ENCODE data around the gene ATP8A1.

The ATP8A1 gene

DNA sequence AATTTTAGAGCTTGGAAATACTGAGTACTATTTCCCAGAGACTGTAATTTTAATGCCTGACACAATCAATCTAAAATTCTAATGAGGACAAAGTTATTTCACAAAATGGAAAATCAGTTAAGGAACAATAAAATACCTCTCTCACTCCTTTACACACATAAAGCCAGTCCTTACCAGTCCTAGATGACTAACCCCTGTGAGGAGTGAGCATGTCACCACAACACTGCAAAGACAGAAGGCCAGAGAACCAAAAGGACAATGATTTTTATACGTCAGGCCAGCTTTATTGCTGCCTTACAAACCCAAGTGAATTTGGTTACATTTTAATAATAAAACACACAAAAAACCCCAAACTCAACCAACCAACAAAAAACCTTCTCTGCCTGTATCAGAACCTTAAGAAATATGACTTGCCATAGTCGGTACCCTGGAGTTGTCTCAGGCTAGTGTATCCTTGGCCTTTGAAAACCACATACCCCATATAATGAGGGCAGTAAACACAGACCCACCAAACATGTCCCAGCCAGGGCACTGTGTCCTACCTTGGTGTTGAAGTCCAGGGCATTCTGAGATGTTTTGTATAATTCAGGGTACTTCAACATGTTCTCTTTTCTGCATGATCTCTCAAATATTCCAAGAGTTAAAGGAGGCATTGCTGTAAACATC lies 202.0 kb downstream of the ATP8A1 start:
- TF ChIP-seq YY1 (IDR thresholded peaks at IDR 0.05; ENCODE audit: insufficient read depth, insufficient read length): no peak
- no peak for TF ChIP-seq ZNF274 (IDR thresholded peaks at IDR 0.05; ENCODE audit: low read depth, low read length)
- no peak for TF ChIP-seq SUZ12 (IDR thresholded peaks at IDR 0.05; ENCODE audit: extremely low read depth, insufficient read depth, insufficient read length)
- Histone ChIP-seq H3K27me3 (ENCODE audit: insufficient read depth, insufficient read length) (no peaks in the 10 kb centered on the region), H3K9me3 (ENCODE audit: insufficient read depth, low read length) (no peaks in the 10 kb centered on the region), H3K36me3 (ENCODE audit: insufficient read depth, insufficient read length, low read length) (no peaks in the 10 kb centered on the region), H3K4me3 (ENCODE audit: insufficient read length, low read depth) (no peak overlapping the region), H3K9ac (ENCODE audit: insufficient read length, low read depth) (no peak overlapping the region), H3K4me1 (ENCODE audit: insufficient read depth, insufficient read length) (no peaks in the 10 kb centered on the region)
- DNase-seq (ENCODE audit: low read depth, low spot score): no peak

DNA sequence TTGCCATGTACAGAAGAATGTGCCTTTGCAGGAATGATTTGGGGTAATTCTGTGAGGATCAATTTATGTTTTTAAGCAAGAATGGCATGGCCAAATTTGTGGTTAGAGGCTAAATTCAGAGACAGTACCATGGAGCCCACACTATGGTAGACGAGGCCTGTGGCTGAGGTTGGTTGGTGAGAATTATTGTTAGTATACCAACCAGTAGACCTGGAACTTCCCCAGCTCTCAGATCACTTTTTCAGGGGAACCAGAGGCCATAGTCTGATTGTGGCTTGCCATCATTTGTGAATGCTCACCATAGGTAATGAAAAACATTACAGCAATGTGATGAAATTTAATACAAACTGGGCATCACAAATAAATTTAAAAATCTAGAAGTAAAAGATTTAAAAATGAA lies 203.3 kb downstream of the ATP8A1 start:
- DNase-seq (ENCODE audit: low read depth, low spot score): no peak
- no peaks in the 10 kb centered on the region for H3K27me3 ChIP-seq (ENCODE audit: insufficient read depth, insufficient read length)
- H3K36me3 ChIP-seq (ENCODE audit: insufficient read depth, insufficient read length, low read length): no peaks in the 10 kb centered on the region
- H3K9ac ChIP-seq (ENCODE audit: insufficient read length, low read depth): no peak overlapping the region
- no peaks in the 10 kb centered on the region for H3K4me1 ChIP-seq (ENCODE audit: insufficient read depth, insufficient read length)
- H3K9me3 ChIP-seq (ENCODE audit: insufficient read depth, low read length): no peaks in the 10 kb centered on the region
- H3K4me3 ChIP-seq (ENCODE audit: insufficient read length, low read depth): no peak overlapping the region
- TF ChIP-seq ZNF274 (IDR thresholded peaks at IDR 0.05; ENCODE audit: low read depth, low read length): no peak
- TF ChIP-seq YY1 (IDR thresholded peaks at IDR 0.05; ENCODE audit: insufficient read depth, insufficient read length): no peak
- TF ChIP-seq SUZ12 (IDR thresholded peaks at IDR 0.05; ENCODE audit: extremely low read depth, insufficient read depth, insufficient read length): no peak

GRCh38 chr4:42452823-42453222 lies 204.1 kb downstream of the ATP8A1 start:
- H3K9ac ChIP-seq (ENCODE audit: insufficient read length, low read depth): no peak overlapping the region
- H3K27me3 ChIP-seq (ENCODE audit: insufficient read depth, insufficient read length): no peaks in the 10 kb centered on the region
- DNase-seq (ENCODE audit: low read depth, low spot score): no peak
- H3K4me3 ChIP-seq (ENCODE audit: insufficient read length, low read depth): no peak overlapping the region
- no peaks in the 10 kb centered on the region for H3K36me3 ChIP-seq (ENCODE audit: insufficient read depth, insufficient read length, low read length)
- no peaks in the 10 kb centered on the region for H3K9me3 ChIP-seq (ENCODE audit: insufficient read depth, low read length)
- TF ChIP-seq ZNF274 (IDR thresholded peaks at IDR 0.05; ENCODE audit: low read depth, low read length) (no peak), YY1 (IDR thresholded peaks at IDR 0.05; ENCODE audit: insufficient read depth, insufficient read length) (no peak), SUZ12 (IDR thresholded peaks at IDR 0.05; ENCODE audit: extremely low read depth, insufficient read depth, insufficient read length) (no peak)
- no peaks in the 10 kb centered on the region for H3K4me1 ChIP-seq (ENCODE audit: insufficient read depth, insufficient read length)

DNA sequence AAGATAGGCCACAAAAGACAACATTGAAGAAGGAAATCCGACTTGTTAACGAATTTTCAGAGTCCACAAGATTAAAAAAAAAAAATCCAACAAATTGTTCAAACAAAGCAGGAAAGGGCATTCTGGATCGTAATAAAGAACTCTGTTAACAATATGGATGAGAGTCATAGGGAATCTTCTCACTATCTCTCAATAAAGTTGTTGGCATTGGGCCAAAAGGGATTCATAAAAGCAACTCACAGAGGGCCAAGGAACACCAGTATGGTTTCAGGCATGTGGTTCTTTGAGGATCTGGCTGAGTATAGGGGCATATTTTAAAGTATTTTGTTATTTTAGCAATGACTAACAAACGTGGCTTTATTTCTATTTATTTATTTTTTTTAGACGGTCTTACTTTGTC lies 210.1 kb downstream of the ATP8A1 start:
- Histone ChIP-seq H3K9ac (ENCODE audit: insufficient read length, low read depth) (no peak overlapping the region), H3K4me3 (ENCODE audit: insufficient read length, low read depth) (no peak overlapping the region), H3K27me3 (ENCODE audit: insufficient read depth, insufficient read length) (no peaks in the 10 kb centered on the region), H3K4me1 (ENCODE audit: insufficient read depth, insufficient read length) (no peaks in the 10 kb centered on the region), H3K9me3 (ENCODE audit: insufficient read depth, low read length) (no peaks in the 10 kb centered on the region), H3K36me3 (ENCODE audit: insufficient read depth, insufficient read length, low read length) (no peaks in the 10 kb centered on the region)
- TF ChIP-seq SUZ12 (IDR thresholded peaks at IDR 0.05; ENCODE audit: extremely low read depth, insufficient read depth, insufficient read length) (no peak), ZNF274 (IDR thresholded peaks at IDR 0.05; ENCODE audit: low read depth, low read length) (no peak)
- DNase-seq (ENCODE audit: low read depth, low spot score): no peak

- TF ChIP-seq YY1 (IDR thresholded peaks at IDR 0.05; ENCODE audit: insufficient read depth, insufficient read length) (no peak), ZNF274 (IDR thresholded peaks at IDR 0.05; ENCODE audit: low read depth, low read length) (no peak), SUZ12 (IDR thresholded peaks at IDR 0.05; ENCODE audit: extremely low read depth, insufficient read depth, insufficient read length) (no peak)
- Histone ChIP-seq H3K9me3 (ENCODE audit: insufficient read depth, low read length) (no peaks in the 10 kb centered on the region), H3K36me3 (ENCODE audit: insufficient read depth, insufficient read length, low read length) (no peaks in the 10 kb centered on the region), H3K9ac (ENCODE audit: insufficient read length, low read depth) (no peak overlapping the region), H3K27me3 (ENCODE audit: insufficient read depth, insufficient read length) (no peaks in the 10 kb centered on the region), H3K4me3 (ENCODE audit: insufficient read length, low read depth) (no peak overlapping the region), H3K4me1 (ENCODE audit: insufficient read depth, insufficient read length) (no peaks in the 10 kb centered on the region)
- DNase-seq (ENCODE audit: low read depth, low spot score): no peak
Measured at GRCh38 chr4:42445038-42445437, 211.9 kb downstream of the ATP8A1 start.

DNA sequence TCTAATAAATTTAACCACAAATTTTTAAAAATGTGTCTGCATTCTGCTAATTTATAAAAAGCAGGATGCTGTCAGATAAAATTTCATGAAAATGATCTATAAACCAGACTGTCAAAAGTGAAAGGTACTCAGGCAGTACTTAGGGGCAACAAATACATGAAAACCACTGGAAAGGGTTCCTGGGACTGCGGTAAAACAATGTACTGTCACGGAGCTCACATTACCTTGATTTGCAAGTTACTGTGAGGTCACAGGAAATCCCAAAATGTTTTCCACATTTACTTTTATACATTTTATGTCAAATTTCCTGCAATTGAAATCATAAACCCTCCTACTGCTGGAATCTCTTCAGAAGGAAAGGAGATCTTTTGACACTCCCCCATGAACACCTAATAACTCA lies 214.3 kb downstream of the ATP8A1 start:
- no peak for TF ChIP-seq YY1 (IDR thresholded peaks at IDR 0.05; ENCODE audit: insufficient read depth, insufficient read length)
- no peaks in the 10 kb centered on the region for H3K4me1 ChIP-seq (ENCODE audit: insufficient read depth, insufficient read length)
- no peak overlapping the region for H3K4me3 ChIP-seq (ENCODE audit: insufficient read length, low read depth)
- H3K27me3 ChIP-seq (ENCODE audit: insufficient read depth, insufficient read length): no peaks in the 10 kb centered on the region
- no peak overlapping the region for H3K9ac ChIP-seq (ENCODE audit: insufficient read length, low read depth)
- no peaks in the 10 kb centered on the region for H3K36me3 ChIP-seq (ENCODE audit: insufficient read depth, insufficient read length, low read length)
- DNase-seq (ENCODE audit: low read depth, low spot score): no peak
- no peaks in the 10 kb centered on the region for H3K9me3 ChIP-seq (ENCODE audit: insufficient read depth, low read length)

DNA sequence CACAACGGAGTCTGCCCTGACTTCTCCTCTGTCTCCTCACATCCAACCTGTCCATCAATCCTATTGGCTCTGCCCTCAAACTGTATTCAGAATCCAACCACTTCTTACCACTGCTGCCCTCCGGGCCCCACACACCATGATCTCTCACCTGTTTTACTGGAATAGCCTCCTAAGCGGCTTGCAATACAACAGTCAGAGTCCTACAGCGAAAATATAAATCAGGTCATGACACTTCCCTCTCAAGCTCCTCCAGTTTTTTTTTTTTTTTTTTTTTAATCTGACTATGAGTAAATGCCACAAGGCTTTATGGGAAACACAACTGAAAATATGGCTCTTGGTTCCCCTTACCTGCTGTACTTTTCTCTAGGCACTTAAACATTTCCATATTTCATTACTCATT lies 216.8 kb downstream of the ATP8A1 start:
- H3K36me3 ChIP-seq (ENCODE audit: insufficient read depth, insufficient read length, low read length): no peaks in the 10 kb centered on the region
- H3K4me1 ChIP-seq (ENCODE audit: insufficient read depth, insufficient read length): no peaks in the 10 kb centered on the region
- no peak for DNase-seq (ENCODE audit: low read depth, low spot score)
- no peak overlapping the region for H3K9ac ChIP-seq (ENCODE audit: insufficient read length, low read depth)
- H3K9me3 ChIP-seq (ENCODE audit: insufficient read depth, low read length): no peaks in the 10 kb centered on the region
- no peak overlapping the region for H3K4me3 ChIP-seq (ENCODE audit: insufficient read length, low read depth)
- no peak for TF ChIP-seq SUZ12 (IDR thresholded peaks at IDR 0.05; ENCODE audit: extremely low read depth, insufficient read depth, insufficient read length)
- no peak for TF ChIP-seq YY1 (IDR thresholded peaks at IDR 0.05; ENCODE audit: insufficient read depth, insufficient read length)
- TF ChIP-seq ZNF274 (IDR thresholded peaks at IDR 0.05; ENCODE audit: low read depth, low read length): no peak
- H3K27me3 ChIP-seq (ENCODE audit: insufficient read depth, insufficient read length): no peaks in the 10 kb centered on the region

Measured in NT2/D1 (cell line).